ENCODE results near the gene KRT5.
A peak's percentile ranks its signal among the peaks of the same experiment; 100 is the strongest.

- TF ChIP-seq POLR2A (IDR thresholded peaks at IDR 0.05) = no peak
- TF ChIP-seq CTCF (IDR thresholded peaks at IDR 0.05) = peak in 1 of 4 experiments; percentile 17
Observed at GRCh38 chr12:52561880-52562449, 41.8 kb upstream of the KRT5 start.

Data from prostate gland (tissue), 2 donors.